Liver (tissue), 3 donors: ENCODE results near the gene MTA2.

Experiments used
- ATF3 ChIP-seq: IDR thresholded peaks from 2 replicates; pipeline ENCODE4 v1.6.1; 2016; ENCODE audit warnings: antibody characterized with exemption
- CTCF ChIP-seq: fragments of 150-350 bp; IDR thresholded peaks from 2 replicates; pipeline ENCODE4 v1.5.1; 2017; ENCODE audit warnings: improper control_type of control experiment, low read depth, low read length; ENCODE audit not compliant: missing input control
- FOXA2 ChIP-seq: IDR thresholded peaks from 2 replicates; pipeline ENCODE4 v1.6.1; 2016; ENCODE audit warnings: antibody characterized with exemption
- MAX ChIP-seq: IDR thresholded peaks from 2 replicates; pipeline ENCODE4 v1.6.1; 2016; ENCODE audit warnings: antibody characterized with exemption
- REST ChIP-seq: IDR thresholded peaks from 2 replicates; pipeline ENCODE4 v1.6.1; 2016; ENCODE audit warnings: antibody characterized with exemption, mild to moderate bottlenecking
- SP1 ChIP-seq: IDR thresholded peaks from 2 replicates; pipeline ENCODE4 v1.6.1; 2018; ENCODE audit warnings: antibody characterized with exemption, mild to moderate bottlenecking
- TAF1 ChIP-seq: conservative IDR thresholded peaks from 2 replicates; pipeline ENCODE4 v1.6.1; 2016; ENCODE audit warnings: antibody characterized with exemption, mild to moderate bottlenecking
- YY1 ChIP-seq: IDR thresholded peaks from 2 replicates; pipeline ENCODE4 v1.6.1; 2016; ENCODE audit warnings: antibody characterized with exemption, mild to moderate bottlenecking
- ZBTB33 ChIP-seq: IDR thresholded peaks from 2 replicates; pipeline ENCODE4 v1.6.1; 2016; ENCODE audit warnings: antibody characterized with exemption
- donor health status: healthy.
- donor health status: healthy.

- TF ChIP-seq ATF3 (no peak), ZBTB33 (no peak), CTCF (no peak), REST (no peak), YY1 (no peak), SP1 (no peak), TAF1 (no peak), MAX (no peak), FOXA2 (no peak)
These were observed 56.9 kb downstream of the MTA2 start for GRCh38 chr11:62544581-62545436.
